H1 (cell line): ENCODE data around the gene SIAH3. TPM values are rescaled to one million over a fixed set of nuclear protein-coding genes. Genes with fewer than 3 reads are reported as not detected.

Experiments
- polyA plus RNA-seq, 7 experiments: library from polyadenylated mRNA; depleted of rRNA in 3 of 7; stranded (reverse) in 5 of 7; unstranded in 2 of 7; fragments of >200 nt in 5 of 7; fragments of 200-250 nt in 2 of 7; gene quantifications; 1 replicate in 5 of 7; 2 replicates in 1 of 7; 4 replicates in 1 of 7; pipeline versions ENCODE4 v1.2.1 to v1.2.3, GENCODE V29; 2011 to 2013; ENCODE audit warnings: missing spikeins in 2 of 7, mixed read lengths in 2 of 7
- small RNA-seq: library from polyadenylated mRNA; stranded (forward); fragments of <200 nt; extraction: miRNeasy Mini kit (QIAGEN cat#:217004); gene quantifications from one replicate; pipeline ENCODE3, GENCODE V24; 2013; ENCODE audit not compliant: insufficient read depth
- total RNA-seq: library from RNA; stranded (reverse); fragmentation: NEBNext Ultra II Directional; extraction: Animal tissue kit (Norgen Biotek cat#: 25700); gene quantifications from 2 replicates; pipeline ENCODE4 v1.2.1, GENCODE V29; 2021
- TF ChIP-seq, protein P1 (sequence below): IDR thresholded peaks from 2 replicates; pipeline ENCODE4 v1.6.1; 2011; ENCODE audit warnings: low read depth, mild to moderate bottlenecking, low read length; ENCODE audit not compliant: insufficient read depth
- TF ChIP-seq, protein P2 (sequence below): IDR thresholded peaks from 2 replicates; pipeline ENCODE4 v1.6.1; 2012; ENCODE audit warnings: inconsistent platforms

SIAH3 gene
- total and polyA plus RNA-seq, 2 of the 8 experiments (the other 6 are each of a cell fraction or from before 2014, with no cell fraction given): 0.15 to 0.17 TPM

DNA sequence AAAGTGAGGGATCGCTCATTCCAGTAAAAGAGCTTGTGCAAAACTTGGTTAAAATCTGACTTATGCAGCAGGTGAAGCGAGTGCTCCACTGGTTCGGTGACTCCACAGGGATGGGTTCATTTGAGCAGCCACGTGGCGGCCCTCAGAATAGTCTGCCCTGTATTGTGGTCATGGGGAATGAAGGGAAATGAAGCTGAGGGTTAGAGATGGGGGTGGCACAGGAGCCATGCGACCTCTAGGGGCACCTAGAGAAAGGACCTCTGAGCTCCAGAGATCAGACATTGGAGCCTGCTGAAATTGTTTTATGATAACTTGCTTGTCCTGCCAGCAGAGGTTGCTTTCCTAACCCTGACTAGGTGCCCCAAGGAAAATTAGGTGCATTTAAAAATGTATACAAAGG, 122.8 kb downstream of the SIAH3 start (continued):
- TF ChIP-seq, protein P1, sequence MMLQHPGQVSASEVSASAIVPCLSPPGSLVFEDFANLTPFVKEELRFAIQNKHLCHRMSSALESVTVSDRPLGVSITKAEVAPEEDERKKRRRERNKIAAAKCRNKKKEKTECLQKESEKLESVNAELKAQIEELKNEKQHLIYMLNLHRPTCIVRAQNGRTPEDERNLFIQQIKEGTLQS: no peak
- TF ChIP-seq, protein P2, sequence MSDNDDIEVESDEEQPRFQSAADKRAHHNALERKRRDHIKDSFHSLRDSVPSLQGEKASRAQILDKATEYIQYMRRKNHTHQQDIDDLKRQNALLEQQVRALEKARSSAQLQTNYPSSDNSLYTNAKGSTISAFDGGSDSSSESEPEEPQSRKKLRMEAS: peak; percentile 97
- TF ChIP-seq, all 59 proteins: peak for 6

Small RNA genes within 50 kb of the gene (small RNA-seq; reads per million reads assigned to genes)
- gene RF00017: not detected

Other genes with a start within 250 kb of the SIAH3 start
- not detected in 2 replicates for gene ERICH6B, start 236.0 kb downstream of the SIAH3 start, total RNA-seq
- gene ERICH6B, start 236.0 kb downstream of the SIAH3 start, polyA plus RNA-seq (2011; rRNA removed): not detected in 2 replicates
- not detected in 2 replicates for gene CBY2, start 149.4 kb downstream of the SIAH3 start, total RNA-seq
- gene CBY2, start 149.4 kb downstream of the SIAH3 start, polyA plus RNA-seq (2011; rRNA removed): 0.63 TPM in 1 of 2 replicates, not detected in the other
- 57.8 and 60.9 TPM in 2 replicates for gene ZC3H13, start 201.0 kb upstream of the SIAH3 start, total RNA-seq
- gene ZC3H13, start 201.0 kb upstream of the SIAH3 start, polyA plus RNA-seq (2011; rRNA removed): 5.1 and 6.0 TPM in 2 replicates